ENCODE measurements around the gene TCFL5. TPM values are rescaled to one million over a fixed set of nuclear protein-coding genes. Genes with fewer than 3 reads are reported as not detected.

Gene TCFL5
- total RNA-seq, 1 donor from 2014 or later = 12.2 TPM

GRCh38 chr20:62836967-62837490 is 24.6 kb downstream of the TCFL5 start:
- no peak overlapping the region for H3K27ac Mint-ChIP-seq
- H3K4me1 Mint-ChIP-seq = peaks cover 8% of the 10 kb centered on the region
- no peak overlapping the region for H3K4me3 Mint-ChIP-seq

GRCh38 chr20:62835931-62836861 is 25.4 kb downstream of the TCFL5 start:
- Mint-ChIP-seq H3K27me3 (ENCODE audit: low read depth) (no peaks in the 10 kb centered on the region), H3K4me3 (no peak overlapping the region), H3K4me1 (peaks cover 12% of the 10 kb centered on the region), H3K36me3 (peaks cover 40% of the 10 kb centered on the region), H3K27ac (peak overlapping the region; percentile 43), H3K9me3 (no peaks in the 10 kb centered on the region)
- DNase-seq (ENCODE audit: low spot score in 2 of 2, unreplicated experiment in 2 of 2) = no peak
- TF ChIP-seq CTCF (IDR thresholded peaks at IDR 0.05; ENCODE audit: unreplicated experiment) = no peak

More at GRCh38 chr20:62836967-62837490, 24.6 kb downstream of the TCFL5 start:
- no peaks in the 10 kb centered on the region for H3K27me3 Mint-ChIP-seq (ENCODE audit: low read depth)
- no peaks in the 10 kb centered on the region for H3K9me3 Mint-ChIP-seq
- H3K36me3 Mint-ChIP-seq = peaks cover 41% of the 10 kb centered on the region
- DNase-seq (ENCODE audit: low spot score in 2 of 2, unreplicated experiment in 2 of 2) = no peak
- no peak for TF ChIP-seq CTCF (IDR thresholded peaks at IDR 0.05; ENCODE audit: unreplicated experiment)

- peaks cover 12% of the 10 kb centered on the region for H3K4me1 Mint-ChIP-seq
- no peak for TF ChIP-seq CTCF (IDR thresholded peaks at IDR 0.05; ENCODE audit: unreplicated experiment)
- H3K27ac Mint-ChIP-seq = peak overlapping the region; percentile 47
- no peak for DNase-seq (ENCODE audit: low spot score in 2 of 2, unreplicated experiment in 2 of 2)
- H3K9me3 Mint-ChIP-seq = no peaks in the 10 kb centered on the region
- peaks cover 36% of the 10 kb centered on the region for H3K36me3 Mint-ChIP-seq
- H3K4me3 Mint-ChIP-seq = no peak overlapping the region
- no peaks in the 10 kb centered on the region for H3K27me3 Mint-ChIP-seq (ENCODE audit: low read depth)
These were observed 26.5 kb downstream of the TCFL5 start for GRCh38 chr20:62834967-62835730.

GRCh38 chr20:62832951-62833391 is 28.7 kb downstream of the TCFL5 start:
- Mint-ChIP-seq H3K9me3 (no peaks in the 10 kb centered on the region), H3K27ac (no peak overlapping the region), H3K36me3 (peaks cover 25% of the 10 kb centered on the region), H3K27me3 (ENCODE audit: low read depth) (no peaks in the 10 kb centered on the region), H3K4me3 (no peak overlapping the region), H3K4me1 (peaks cover 12% of the 10 kb centered on the region)
- TF ChIP-seq CTCF (IDR thresholded peaks at IDR 0.05; ENCODE audit: unreplicated experiment) = no peak
- DNase-seq (ENCODE audit: low spot score in 2 of 2, unreplicated experiment in 2 of 2) = peak in 1 of 2 experiments; percentile 13

- Mint-ChIP-seq H3K4me1 (peaks cover 12% of the 10 kb centered on the region), H3K27ac (peak overlapping the region; percentile 16), H3K9me3 (no peaks in the 10 kb centered on the region), H3K36me3 (peaks cover 24% of the 10 kb centered on the region), H3K4me3 (no peak overlapping the region), H3K27me3 (ENCODE audit: low read depth) (no peaks in the 10 kb centered on the region)
- TF ChIP-seq CTCF (IDR thresholded peaks at IDR 0.05; ENCODE audit: unreplicated experiment) = no peak
- no peak for DNase-seq (ENCODE audit: low spot score in 2 of 2, unreplicated experiment in 2 of 2)
These were observed 29.3 kb downstream of the TCFL5 start for GRCh38 chr20:62832212-62832922.

Measured in mesothelial cell of epicardium (in vitro differentiated cells).